ENCODE measurements around the gene RBM17.
A peak's percentile ranks its signal among the peaks of the same experiment; 100 is the strongest.

RBM17 gene

DNA sequence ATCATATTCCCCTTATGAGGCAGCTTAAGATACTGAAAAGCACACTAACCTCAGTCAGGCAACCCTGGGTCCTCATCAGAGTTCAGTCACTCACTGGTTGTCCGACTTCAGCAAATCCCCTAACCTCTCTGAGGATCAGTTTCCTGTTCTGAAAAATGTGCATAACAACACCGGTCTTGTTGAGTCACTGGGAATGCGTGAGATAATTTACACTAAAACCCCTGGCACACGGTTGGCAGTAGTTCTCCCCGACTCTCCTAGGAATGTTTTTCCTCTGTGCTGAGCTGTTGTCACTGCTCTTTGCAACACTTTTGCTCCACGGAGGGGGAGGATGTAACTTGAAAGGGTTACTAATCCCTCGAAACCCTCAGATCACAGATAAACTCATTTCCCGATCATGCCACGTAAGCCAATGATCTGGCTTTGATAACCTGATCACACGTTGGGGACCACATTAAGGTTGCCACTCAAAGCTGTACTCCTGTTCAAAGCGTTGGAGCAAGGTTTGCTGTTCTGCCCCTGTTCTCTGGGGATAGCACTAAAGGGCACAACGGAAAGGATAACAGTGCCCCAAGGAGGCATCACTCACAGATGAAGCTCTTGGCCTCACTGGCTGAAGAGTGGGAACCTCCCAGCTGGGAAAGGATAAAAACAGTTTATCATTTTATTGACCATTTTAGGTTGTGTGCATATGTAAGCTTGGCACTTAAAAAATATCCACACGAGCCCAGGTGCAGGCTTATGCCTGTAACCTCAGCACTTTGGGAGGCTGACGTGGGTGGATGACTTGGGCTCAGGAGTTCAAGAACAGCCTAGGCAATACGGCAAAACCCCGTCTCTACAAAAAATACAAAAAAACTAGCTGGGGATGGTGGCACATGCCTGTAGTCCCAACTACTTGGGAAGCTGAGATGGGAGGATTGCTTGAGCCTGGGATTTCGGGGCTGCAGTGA is 5.0 kb upstream of the RBM17 start:
- TF ChIP-seq, protein P1, sequence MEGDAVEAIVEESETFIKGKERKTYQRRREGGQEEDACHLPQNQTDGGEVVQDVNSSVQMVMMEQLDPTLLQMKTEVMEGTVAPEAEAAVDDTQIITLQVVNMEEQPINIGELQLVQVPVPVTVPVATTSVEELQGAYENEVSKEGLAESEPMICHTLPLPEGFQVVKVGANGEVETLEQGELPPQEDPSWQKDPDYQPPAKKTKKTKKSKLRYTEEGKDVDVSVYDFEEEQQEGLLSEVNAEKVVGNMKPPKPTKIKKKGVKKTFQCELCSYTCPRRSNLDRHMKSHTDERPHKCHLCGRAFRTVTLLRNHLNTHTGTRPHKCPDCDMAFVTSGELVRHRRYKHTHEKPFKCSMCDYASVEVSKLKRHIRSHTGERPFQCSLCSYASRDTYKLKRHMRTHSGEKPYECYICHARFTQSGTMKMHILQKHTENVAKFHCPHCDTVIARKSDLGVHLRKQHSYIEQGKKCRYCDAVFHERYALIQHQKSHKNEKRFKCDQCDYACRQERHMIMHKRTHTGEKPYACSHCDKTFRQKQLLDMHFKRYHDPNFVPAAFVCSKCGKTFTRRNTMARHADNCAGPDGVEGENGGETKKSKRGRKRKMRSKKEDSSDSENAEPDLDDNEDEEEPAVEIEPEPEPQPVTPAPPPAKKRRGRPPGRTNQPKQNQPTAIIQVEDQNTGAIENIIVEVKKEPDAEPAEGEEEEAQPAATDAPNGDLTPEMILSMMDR (IDR thresholded peaks at IDR 0.05; ENCODE audit: poor library complexity, severe bottlenecking) = no peak
- ATAC-seq (ENCODE audit: low read depth) (no peak), DNase-seq (ENCODE audit: low spot score) (no peak)
- Histone ChIP-seq H3K4me1 (ENCODE audit: insufficient read depth, poor library complexity, severe bottlenecking) (peaks cover 4% of the 10 kb centered on the region), H3K36me3 (ENCODE audit: low read depth) (no peaks in the 10 kb centered on the region), H3K27ac (ENCODE audit: poor library complexity, severe bottlenecking) (no peak overlapping the region), H3K9me3 (ENCODE audit: severe bottlenecking) (no peaks in the 10 kb centered on the region), H3K4me3 (ENCODE audit: severe bottlenecking) (no peak overlapping the region), H3K27me3 (ENCODE audit: insufficient read depth, poor library complexity, severe bottlenecking) (no peaks in the 10 kb centered on the region)

DNA sequence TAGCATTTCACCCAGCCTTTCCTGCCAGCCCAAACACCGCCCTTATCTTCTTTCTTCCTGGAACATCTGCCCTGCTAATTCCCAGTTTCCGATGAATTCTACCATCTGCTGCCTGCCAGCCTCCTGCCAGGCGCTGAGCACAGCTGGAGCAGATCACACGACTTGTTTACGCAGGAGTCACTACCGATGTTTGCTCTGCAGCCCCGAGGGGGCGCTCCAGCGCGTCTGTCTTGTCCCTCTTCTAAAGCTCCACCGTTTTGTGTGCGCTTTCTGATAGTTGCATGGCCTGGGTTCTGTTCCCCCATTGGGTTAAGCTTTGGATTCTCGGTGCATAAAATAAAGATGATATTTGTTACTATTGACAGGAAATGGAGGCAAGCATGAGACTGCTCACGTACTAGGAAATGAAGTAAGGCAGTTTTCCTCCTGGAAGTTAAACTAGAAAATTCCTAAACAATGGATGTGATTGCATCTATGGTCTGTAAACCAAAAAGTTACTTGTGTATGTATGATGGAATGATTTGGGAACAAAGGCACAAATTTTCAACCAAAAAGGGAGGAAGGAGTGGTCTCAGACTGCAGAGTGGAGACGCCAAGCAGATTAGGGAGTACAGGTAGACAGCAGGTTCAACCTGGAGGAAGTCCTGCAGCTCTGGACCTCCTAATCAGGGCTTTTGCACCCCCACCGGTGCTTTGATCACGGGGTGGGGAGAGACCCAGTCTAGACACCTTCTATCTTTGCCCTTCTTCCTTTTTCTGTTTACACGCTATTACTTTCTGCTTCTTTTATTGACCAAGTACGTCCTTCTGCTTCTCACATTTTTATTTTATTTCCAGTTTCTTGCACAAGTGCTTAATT is 2.2 kb upstream of the RBM17 start:
- Histone ChIP-seq H3K36me3 (ENCODE audit: low read depth) (no peaks in the 10 kb centered on the region), H3K9me3 (ENCODE audit: severe bottlenecking) (no peaks in the 10 kb centered on the region), H3K27ac (ENCODE audit: poor library complexity, severe bottlenecking) (no peak overlapping the region), H3K4me1 (ENCODE audit: insufficient read depth, poor library complexity, severe bottlenecking) (peaks cover 7% of the 10 kb centered on the region), H3K27me3 (ENCODE audit: insufficient read depth, poor library complexity, severe bottlenecking) (no peaks in the 10 kb centered on the region), H3K4me3 (ENCODE audit: severe bottlenecking) (no peak overlapping the region)
- TF ChIP-seq, protein P1 (IDR thresholded peaks at IDR 0.05; ENCODE audit: poor library complexity, severe bottlenecking) = peak; percentile 79
- DNase-seq (ENCODE audit: low spot score) (no peak), ATAC-seq (ENCODE audit: low read depth) (peak; percentile 55)

DNA sequence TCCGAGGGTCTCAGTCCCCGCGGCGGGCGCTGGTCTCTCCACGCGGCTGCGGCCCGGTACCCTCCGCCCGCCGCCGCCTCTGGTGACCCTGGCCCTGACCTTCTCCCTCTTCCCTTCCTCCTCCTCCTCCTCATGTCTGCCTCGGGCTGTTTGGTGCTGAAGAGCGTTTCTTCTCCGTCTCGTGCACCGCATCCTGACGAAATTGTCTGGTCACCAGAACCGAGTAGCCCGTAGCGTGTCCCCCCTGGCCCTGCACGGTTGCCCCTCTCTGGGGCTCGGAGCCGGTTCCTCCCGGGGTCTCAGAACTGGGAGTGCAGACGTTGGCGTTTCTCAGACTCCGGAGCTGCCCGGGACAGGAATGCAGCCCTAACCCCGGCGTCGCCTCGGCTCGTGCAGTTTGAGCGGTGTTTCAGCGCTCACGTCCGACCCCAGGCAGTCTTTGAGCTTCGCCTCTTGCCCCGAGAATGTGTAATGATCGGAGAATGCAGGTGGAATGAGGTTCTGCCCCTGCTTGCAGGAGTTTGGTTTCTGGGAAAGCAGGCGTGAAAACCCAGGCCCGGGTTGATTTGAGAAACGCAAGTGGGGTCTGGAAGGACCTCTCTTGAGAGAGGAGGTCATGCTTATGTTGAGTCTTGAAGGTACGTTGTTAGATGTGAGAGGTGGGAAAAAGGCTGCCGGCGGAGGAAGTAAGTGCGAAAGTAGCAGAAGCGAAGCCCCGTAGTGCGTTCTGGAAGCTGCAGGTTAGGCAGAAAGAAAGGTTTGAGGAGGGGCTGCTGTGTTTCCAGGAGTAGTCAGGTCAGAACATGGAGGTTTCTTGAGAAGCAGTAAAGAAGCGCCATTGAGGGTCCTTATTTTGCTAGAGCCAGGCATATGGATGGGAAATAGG is 743 bp downstream of the RBM17 start:
- DNase-seq (ENCODE audit: low spot score) = no peak
- H3K27ac ChIP-seq (ENCODE audit: poor library complexity, severe bottlenecking) = peak overlapping the region; percentile 58
- TF ChIP-seq, protein P1 (IDR thresholded peaks at IDR 0.05; ENCODE audit: poor library complexity, severe bottlenecking) = no peak

GRCh38 chr10:6091630-6092029 is 2.8 kb downstream of the RBM17 start:
- Histone ChIP-seq H3K27ac (ENCODE audit: poor library complexity, severe bottlenecking) (no peak overlapping the region), H3K27me3 (ENCODE audit: insufficient read depth, poor library complexity, severe bottlenecking) (no peaks in the 10 kb centered on the region), H3K9me3 (ENCODE audit: severe bottlenecking) (no peaks in the 10 kb centered on the region), H3K4me1 (ENCODE audit: insufficient read depth, poor library complexity, severe bottlenecking) (peaks cover 8% of the 10 kb centered on the region), H3K4me3 (ENCODE audit: severe bottlenecking) (no peak overlapping the region), H3K36me3 (ENCODE audit: low read depth) (peaks cover 2% of the 10 kb centered on the region)
- ATAC-seq (ENCODE audit: low read depth) = no peak
- no peak for DNase-seq (ENCODE audit: low spot score)
- TF ChIP-seq, protein P1 (IDR thresholded peaks at IDR 0.05; ENCODE audit: poor library complexity, severe bottlenecking) = no peak

More for the DNA sequence above, 743 bp downstream of the RBM17 start:
- Histone ChIP-seq H3K4me3 (ENCODE audit: severe bottlenecking) (peak overlapping the region; percentile 94), H3K36me3 (ENCODE audit: low read depth) (no peaks in the 10 kb centered on the region), H3K9me3 (ENCODE audit: severe bottlenecking) (no peaks in the 10 kb centered on the region), H3K27me3 (ENCODE audit: insufficient read depth, poor library complexity, severe bottlenecking) (no peaks in the 10 kb centered on the region), H3K4me1 (ENCODE audit: insufficient read depth, poor library complexity, severe bottlenecking) (peaks cover 8% of the 10 kb centered on the region)
- ATAC-seq (ENCODE audit: low read depth) = peak; percentile 59

Measured in RWPE2 (cell line).